Chondrocyte (in vitro differentiated cells): ENCODE results near the gene DCDC2C. TPM values are rescaled to one million over a fixed set of nuclear protein-coding genes. Genes with fewer than 3 reads are reported as not detected.

Experiments used
- DNase-seq: peaks from one replicate; pipeline ENCODE4 v3.0.0; 2021; ENCODE audit warnings: mixed read lengths, low spot score
- H3K27ac Mint-ChIP-seq: one replicate; pipeline ENCODE4 v1.8.0; 2021; ENCODE audit warnings: mild to moderate bottlenecking, moderate library complexity, mixed read lengths; ENCODE audit not compliant: unreplicated experiment
- H3K27me3 Mint-ChIP-seq: 2 replicates; pipeline ENCODE4 v1.8.0; 2021; ENCODE audit warnings: low read depth, mixed read lengths
- H3K36me3 Mint-ChIP-seq: 2 replicates; pipeline ENCODE4 v1.8.0; 2021; ENCODE audit warnings: low read depth, mixed read lengths
- H3K4me1 Mint-ChIP-seq: 2 replicates; pipeline ENCODE4 v1.8.0; 2021; ENCODE audit warnings: low read depth, mild to moderate bottlenecking, mixed read lengths
- H3K4me3 Mint-ChIP-seq: one replicate; pipeline ENCODE4 v1.8.0; 2021; ENCODE audit warnings: mild to moderate bottlenecking, moderate library complexity, mixed read lengths; ENCODE audit not compliant: unreplicated experiment
- H3K9me3 Mint-ChIP-seq: 2 replicates; pipeline ENCODE4 v1.8.0; 2021; ENCODE audit warnings: low read depth, mixed read lengths
- total RNA-seq: library from RNA; stranded (reverse); gene quantifications from 3 replicates; pipeline ENCODE4 v1.2.1, GENCODE V29; 2021
- TF ChIP-seq, protein P1 (sequence below): fragments of 200-600 bp; sonication (generic); IDR thresholded peaks from 2 replicates; pipeline ENCODE4 v1.5.0; 2021; ENCODE audit warnings: antibody characterized with exemption, mild to moderate bottlenecking, moderate library complexity

The DCDC2C gene
- total RNA-seq, 1 donor from 2014 or later = not detected

DNA sequence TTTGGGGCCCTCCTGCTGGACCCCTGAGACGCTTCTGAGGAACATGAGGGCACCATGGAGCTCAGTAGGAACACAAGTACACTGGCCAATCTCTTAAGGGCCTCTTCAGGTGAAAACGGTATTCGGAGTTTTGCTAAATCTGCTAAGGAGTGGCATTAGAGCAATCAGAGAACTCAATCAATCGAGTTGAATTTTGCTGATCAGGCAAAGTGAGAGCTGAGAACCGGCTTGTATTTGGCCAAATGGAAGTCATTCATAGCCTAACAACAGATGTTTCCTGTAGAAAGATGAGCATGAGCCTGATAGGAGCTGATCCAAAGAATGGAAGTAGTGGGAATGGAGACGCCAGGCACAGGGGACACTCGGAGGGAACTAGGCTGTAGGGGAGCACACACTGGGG lies 133.7 kb downstream of the DCDC2C start:
- Mint-ChIP-seq H3K9me3 (peaks cover 13% of the 10 kb centered on the region), H3K4me1 (no peaks in the 10 kb centered on the region)
- TF ChIP-seq, protein P1, sequence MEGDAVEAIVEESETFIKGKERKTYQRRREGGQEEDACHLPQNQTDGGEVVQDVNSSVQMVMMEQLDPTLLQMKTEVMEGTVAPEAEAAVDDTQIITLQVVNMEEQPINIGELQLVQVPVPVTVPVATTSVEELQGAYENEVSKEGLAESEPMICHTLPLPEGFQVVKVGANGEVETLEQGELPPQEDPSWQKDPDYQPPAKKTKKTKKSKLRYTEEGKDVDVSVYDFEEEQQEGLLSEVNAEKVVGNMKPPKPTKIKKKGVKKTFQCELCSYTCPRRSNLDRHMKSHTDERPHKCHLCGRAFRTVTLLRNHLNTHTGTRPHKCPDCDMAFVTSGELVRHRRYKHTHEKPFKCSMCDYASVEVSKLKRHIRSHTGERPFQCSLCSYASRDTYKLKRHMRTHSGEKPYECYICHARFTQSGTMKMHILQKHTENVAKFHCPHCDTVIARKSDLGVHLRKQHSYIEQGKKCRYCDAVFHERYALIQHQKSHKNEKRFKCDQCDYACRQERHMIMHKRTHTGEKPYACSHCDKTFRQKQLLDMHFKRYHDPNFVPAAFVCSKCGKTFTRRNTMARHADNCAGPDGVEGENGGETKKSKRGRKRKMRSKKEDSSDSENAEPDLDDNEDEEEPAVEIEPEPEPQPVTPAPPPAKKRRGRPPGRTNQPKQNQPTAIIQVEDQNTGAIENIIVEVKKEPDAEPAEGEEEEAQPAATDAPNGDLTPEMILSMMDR = no peak

DNA sequence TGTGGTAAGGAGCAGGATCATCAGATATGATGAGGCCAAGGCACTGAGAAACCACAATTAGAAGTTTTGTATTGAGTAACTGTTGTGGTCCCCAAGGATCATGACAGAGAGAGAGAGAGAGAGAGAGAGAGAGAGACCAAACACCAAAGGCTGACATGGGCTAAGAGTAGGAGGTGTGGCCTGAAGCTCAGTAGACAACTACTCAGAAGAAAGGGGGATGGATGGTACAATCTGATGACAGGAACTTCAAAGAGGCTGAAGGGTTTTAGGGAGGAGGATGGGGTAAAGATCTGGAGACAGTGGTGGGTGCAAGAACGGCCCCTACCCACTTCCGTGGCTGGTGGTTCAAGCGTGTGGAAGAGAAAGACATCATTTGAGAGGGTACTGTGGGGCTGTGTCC lies 135.0 kb downstream of the DCDC2C start:
- DNase-seq = no peak
- Mint-ChIP-seq H3K36me3 (no peaks in the 10 kb centered on the region), H3K4me3 (no peak overlapping the region), H3K9me3 (peaks cover 11% of the 10 kb centered on the region), H3K27me3 (peaks cover 6% of the 10 kb centered on the region), H3K4me1 (no peaks in the 10 kb centered on the region), H3K27ac (no peak overlapping the region)
- TF ChIP-seq, protein P1 = no peak

More for the DNA sequence above, 133.7 kb downstream of the DCDC2C start:
- H3K36me3 Mint-ChIP-seq = no peaks in the 10 kb centered on the region
- no peak overlapping the region for H3K4me3 Mint-ChIP-seq
- H3K27ac Mint-ChIP-seq = no peak overlapping the region
- H3K27me3 Mint-ChIP-seq = peaks cover 6% of the 10 kb centered on the region
- DNase-seq = no peak

DNA sequence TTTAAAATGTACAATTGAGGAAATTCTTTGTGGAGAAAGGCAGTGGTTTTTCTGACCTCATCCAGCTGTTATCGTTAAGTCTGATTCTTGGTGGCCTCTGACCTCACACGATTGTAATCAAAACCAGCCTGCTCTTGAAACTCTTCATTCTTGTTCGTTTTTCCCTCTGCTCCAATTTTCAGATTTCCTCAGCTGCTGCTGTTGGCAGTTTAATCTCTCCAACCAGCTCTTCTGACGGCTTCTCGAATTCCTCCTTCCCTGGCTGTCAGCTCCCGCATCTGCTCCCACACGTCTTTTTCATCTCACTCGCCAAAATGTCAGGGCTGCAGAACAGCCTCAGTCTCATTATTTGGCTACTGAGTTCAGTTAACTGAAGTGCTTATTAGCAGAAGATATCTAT lies 136.1 kb downstream of the DCDC2C start:
- Mint-ChIP-seq H3K4me1 (no peaks in the 10 kb centered on the region), H3K27ac (no peak overlapping the region), H3K27me3 (peaks cover 6% of the 10 kb centered on the region), H3K4me3 (no peak overlapping the region), H3K36me3 (no peaks in the 10 kb centered on the region), H3K9me3 (peaks cover 8% of the 10 kb centered on the region)
- no peak for DNase-seq
- TF ChIP-seq, protein P1 = no peak

DNA sequence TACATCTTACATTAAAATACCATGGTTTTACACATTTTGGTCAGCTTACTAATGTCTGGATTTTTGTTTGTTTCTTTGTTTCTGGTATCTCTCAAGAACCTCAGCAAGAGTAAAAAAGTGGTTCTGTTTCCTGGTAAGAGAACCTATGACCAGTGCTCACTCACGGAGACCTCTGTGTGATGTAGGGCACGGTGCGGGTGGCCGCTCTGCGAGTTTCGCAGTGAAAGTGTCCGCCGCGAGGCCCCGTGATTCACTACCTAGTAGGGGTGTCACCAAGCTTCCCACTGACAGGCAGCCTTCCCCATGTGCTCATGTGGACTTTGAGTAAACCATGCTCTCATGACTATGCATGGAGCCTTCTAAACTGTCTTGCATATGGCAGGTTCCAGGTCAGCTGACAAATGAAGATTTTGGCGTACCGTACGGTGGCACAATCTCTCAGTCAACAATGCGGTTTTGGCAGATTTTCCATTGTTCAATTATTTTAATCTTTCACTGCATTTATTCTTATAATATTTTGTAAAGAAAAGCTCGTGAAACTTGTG lies 137.3 kb downstream of the DCDC2C start:
- Mint-ChIP-seq H3K36me3 (no peaks in the 10 kb centered on the region), H3K27ac (no peak overlapping the region), H3K9me3 (peaks cover 8% of the 10 kb centered on the region), H3K27me3 (peaks cover 4% of the 10 kb centered on the region), H3K4me1 (no peaks in the 10 kb centered on the region), H3K4me3 (no peak overlapping the region)
- TF ChIP-seq, protein P1 = no peak
- DNase-seq = no peak

DNA sequence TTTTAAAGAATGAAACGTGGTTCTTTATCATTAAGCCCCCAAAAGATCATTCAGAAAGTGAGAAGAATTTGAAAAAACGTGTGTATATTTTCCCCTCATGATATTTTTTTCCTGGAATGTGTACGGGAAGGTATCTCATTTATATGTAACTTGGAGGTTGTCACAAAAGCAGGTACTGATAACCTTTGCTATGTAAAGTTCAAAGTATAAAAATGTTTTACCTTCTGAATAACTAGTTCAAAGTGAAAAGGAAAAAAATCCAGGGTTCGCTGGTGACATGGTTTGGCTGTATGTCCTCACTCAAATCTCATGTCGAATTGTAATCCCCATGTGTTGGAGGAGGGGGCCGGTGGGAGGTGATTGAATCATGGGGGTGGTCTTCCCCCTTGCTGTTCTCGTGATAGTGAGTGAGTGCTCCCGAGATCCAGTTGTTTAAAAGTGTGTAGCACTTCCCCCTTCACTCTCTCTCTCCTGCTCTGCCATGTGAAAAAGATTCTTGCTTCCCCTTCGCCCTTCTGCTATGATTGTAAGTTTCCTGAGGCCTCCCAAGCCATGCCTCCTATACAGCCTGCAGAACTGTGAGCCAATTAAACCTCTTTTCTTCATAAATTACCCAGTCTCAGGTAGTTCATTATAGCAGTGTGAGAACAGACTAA lies 144.2 kb downstream of the DCDC2C start:
- Mint-ChIP-seq H3K9me3 (peaks cover 18% of the 10 kb centered on the region), H3K27ac (no peak overlapping the region), H3K36me3 (peaks cover 3% of the 10 kb centered on the region), H3K4me3 (no peak overlapping the region), H3K27me3 (peaks cover 30% of the 10 kb centered on the region), H3K4me1 (no peaks in the 10 kb centered on the region)
- TF ChIP-seq, protein P1 = no peak
- DNase-seq = no peak
